Amygdala (tissue), 56 donors: Measurements from ENCODE around the gene PSMA7.

ENCODE experiments used
- DNase-seq, 56 donors: peaks; one replicate each; lab custom pipeline; 2025; lab: John Stamatoyannopoulos, UW

Gene PSMA7

DNA sequence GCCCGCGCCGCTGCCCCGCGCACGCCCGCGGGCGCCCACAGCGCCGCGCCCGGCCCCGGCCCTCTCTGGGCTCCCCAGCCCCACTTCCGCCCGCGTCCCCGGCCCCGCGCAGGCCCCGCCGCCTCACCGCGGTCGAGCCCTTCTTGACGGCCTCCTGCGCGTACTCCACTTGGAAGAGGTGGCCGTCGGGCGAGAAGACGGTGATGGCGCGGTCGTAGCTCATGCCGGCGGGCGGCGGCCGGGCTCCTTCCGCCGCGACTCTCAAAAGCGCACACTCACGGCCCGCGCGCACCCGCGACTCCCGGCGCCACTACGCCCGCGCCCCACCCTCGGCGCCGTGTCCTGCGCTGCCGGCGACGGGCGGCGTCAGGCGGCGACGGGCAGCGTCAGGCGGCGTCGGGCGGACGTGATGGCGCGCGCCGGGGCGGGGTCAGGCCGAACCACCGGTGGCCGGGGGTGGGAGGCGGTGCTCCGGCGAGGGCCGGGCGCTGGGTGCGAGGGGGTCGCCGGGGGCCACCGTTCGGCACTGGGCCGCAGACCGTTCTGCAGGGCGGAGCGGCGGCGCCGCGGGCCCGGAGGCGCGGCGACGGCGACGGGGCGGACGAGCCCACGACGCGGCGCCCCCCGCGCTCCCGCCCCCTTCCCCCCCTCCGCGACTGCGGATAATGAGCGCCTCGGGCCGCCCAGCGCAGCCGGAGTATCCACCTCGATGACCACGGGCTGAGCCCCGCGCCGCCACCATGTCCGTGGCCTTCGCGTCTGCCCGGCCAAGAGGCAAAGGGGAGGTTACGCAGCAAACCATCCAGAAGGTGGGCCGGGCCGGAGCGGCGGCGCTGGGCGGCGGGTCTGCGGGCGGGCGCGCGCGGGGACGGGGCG lies at the start of gene PSMA7, which contains the start of gene SS18L1:
PSMA7 (minus strand) TSS at position 314 of the 876 bp plus-strand sequence; CDS start at position 223, 91 bp downstream.
SS18L1 (plus strand) TSS at position 689 of the 876 bp plus-strand sequence; CDS start at position 741, 52 bp downstream.
- peak in 55 of 56 donors; percentile 27 to 92 (median 77) for DNase-seq

DNA sequence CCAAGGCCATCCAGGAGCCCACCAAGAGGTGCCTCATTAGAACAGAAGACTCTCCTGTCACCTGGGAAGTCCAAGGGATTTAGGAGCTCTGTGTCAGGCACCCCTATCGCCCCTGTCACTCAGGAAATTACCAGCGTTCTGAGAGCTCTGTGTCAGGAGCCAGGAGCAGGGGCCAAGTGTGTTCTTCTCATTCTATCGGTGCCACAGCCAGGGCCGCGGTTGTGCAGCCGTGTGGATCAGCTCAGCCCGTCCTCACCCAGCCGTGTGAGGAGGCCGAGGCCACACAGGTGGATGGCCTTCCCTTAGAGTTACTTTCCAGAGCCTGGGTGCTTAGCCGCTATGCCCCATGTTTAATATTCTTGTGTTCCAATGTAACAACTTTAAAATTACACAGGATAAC lies 49.4 kb upstream of the PSMA7 start:
- no peak for DNase-seq

DNA sequence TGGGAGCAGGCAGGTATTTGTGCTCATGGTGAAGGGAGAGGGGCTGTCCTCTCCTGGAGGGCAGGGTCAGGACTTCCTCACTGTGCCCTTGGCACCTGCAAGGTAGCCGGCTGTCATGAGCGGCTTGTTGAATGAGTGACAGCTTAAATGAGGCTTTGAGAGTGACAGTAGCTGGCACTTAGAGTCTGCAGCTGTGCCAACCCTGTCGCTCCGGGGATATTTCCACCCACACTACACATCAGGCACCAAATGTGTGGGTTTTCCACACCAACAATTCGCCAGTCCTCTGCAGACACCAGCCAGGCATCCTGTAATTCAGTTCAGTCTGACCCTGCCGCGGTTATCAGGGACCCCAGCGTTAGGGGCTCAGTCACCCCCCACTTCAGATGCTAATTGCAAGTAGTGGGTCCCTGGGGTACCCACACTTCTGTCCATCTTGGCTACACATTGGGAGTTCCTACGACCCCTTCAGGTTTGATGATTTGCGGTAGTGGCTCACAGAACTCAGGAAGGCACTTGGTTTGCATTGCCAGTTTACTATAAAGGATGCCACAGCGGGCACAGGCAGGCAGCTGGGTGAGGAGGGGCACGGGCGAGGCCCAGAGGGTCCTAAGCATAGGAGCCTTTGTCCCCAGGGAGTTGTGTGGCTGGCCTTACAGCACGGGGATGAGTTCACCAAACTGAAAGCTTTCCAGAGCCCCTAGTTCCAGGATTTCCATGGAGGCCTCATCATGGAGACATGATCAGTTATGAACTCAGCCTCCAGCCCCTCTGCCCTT lies 48.8 kb upstream of the PSMA7 start:
- peak in 1 of 56 donors; percentile 13 for DNase-seq

DNA sequence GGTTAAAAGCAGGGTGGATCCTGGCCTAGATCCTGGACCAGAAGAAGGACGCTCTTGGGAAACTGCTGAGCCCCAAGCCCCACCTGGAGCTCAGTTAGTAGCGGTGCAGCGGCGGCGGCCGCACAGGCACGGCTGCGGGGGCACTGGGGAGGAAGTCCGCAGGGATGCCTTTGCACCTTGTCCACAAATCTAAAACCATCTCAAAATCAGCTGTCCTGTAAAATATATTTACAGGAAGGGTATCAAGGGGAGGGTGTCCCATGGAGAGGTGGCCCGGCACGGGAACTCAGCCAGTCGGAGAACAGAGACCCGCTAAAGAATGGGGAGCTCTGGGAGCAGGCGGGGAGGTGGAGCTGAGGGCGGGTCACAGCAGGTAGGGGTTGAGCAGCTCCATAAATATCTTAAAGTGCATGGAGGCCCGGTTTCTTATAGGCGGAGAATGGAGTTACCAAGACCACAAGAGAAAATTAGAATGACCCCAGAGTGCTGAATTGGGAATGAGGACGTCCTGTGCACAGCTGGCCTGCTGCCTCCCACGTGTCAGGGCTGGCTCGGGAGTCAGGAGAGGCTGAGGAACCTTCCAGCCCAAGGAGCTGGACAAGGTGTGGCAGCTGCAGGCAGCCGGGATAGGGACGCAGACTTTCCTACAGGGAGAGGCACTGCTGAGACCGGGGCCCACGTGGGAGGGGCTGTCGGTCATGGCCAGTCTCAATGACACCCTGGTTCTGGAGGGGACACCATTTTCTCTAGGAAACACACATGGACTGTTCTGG lies 47.6 kb upstream of the PSMA7 start:
- DNase-seq, result no peak

DNA sequence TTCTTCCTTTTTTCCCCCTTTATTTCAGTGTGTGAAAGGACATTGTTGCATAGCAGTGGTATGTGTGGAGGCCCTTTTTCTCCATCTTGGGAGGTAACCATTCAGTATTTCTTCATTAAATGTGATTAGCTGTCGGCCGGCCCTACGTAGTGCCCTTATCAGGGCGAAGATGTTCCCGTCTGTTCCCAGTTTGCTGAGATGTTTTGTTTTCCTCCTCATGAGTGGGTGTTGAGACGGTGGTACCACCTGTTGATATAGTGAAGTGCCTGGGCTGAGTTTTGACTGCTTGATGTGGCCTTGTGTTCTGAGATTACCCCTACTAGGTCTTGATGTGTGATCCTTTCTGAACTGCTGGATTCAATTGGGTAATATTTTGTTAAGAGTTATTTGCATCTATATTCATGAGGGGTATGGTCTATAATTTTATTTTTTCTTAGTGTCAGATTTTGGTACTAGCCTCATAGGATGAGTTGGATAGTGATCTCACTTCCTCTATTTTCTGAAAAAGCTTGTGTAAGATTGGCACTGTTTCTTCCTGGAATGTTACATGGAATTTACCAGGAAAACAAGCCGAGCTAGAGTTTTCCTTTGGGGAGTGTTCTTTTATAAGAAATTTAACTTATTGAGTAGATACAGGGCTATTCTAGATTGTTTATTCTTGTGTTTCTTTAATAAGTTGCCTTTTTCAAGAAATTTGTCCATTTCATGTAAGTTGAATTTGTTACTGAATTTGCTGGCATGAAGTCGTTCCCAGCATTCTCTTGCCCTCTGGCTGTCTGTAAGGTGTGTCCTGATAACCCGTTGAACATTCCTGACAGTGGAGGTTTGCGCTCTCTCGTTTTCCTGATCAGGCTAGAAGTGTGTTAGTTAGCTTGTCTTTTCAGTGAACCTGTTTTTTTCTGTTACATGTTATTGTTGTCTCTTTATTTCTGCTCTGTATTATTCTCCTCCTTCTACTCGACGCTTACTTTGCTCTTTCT lies 44.0 kb upstream of the PSMA7 start:
- no peak for DNase-seq

DNA sequence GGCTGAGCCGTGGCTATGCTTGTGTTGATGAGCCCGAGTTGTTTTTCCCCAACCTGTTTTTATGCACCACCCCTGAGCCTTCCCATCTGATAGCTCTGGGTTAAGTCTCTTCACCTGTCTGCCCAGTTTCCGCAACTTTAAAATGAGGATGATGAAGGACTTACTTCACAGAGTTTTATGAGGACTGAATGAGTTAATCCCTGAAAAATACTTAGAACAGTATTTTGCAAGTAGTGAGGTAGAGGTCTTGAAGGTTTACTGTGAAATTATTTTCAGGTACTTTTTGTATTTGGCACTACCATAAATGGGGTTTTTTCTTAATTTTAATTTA lies 42.9 kb upstream of the PSMA7 start:
- no peak for DNase-seq

DNA sequence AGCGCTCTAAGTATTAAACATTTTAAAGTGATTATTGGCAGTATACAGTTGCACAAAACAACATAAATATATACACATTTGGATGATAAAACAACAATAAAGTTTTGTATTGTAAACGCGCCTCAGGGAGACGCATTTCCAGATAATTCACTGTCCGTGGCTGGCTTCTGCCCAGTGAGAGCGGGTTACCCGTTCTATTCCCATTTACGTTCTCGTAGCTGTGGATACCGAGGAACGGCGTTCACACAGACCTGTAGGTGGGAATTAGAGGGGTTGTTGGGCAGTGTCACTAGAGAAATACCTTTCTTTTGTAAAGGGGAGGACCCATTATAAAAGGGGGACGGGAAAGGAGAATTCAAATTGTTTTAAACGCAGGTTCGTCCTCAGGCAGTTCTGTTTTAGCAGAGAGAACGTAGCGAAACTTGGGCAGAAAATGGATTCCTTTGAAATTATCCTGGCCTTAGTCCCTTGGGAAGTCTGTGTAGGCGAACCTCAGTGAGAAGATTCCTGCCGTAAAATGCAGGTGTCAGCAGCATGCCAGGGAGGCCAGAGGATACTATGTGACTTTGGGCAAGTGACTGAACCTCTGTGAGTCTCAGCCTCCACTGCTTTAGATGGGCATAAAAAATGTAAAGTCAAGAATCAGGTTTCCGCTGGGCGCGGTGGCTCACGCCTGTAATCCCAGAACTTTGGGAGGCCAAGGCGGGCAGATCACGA lies 40.4 kb upstream of the PSMA7 start:
- DNase-seq, result no peak

DNA sequence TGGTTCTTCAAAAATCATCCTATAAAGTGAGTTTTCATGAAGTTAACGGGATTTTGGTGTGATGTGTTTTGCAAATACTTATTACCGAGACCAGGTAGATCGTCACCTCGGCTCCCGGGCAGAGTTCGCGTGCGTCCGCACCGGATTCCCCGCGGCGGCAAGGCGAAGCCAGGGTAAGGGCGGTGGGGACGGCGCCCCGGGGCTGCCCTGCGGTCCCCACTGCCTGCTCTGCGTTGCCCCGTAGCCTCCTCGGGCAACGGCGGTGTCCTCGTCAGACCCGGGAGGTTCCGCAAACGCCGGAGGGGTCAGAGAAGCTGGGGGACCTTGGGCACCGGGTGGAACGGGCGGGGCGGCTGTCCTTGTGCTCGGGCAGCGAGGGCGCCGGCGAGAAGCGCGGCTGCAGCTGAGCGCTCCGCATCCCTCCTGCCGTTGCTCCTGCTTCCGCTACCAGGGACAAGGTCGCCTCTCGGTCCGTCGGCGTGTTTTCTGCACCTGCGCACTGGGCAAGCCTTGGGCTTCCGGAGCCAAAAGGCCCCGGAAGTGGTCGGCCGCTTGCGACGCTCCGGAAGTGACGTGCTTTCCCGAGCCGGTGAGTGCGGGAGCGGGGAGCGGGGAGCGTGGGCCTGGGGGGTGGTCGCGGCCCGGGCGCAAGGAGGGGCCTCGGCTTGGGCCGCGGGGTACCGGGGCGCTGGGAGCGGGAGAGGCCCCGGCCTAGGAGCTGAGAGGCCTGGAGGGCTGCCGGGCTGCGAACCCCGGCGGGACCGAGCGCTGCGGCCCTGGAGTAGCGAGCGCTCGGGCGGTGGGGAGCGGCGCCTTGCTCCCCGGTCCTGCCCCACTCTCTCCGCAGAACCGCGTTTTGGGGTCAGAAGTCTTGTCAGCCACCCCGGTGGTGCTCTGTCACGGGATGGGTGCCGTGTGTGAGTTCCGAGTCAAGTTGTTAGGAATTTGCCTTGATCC lies 39.6 kb upstream of the PSMA7 start, which contains the start of gene MTG2:
MTG2 (plus strand) TSS at position 560 of the 957 bp plus-strand sequence. CDS start 10,393 bp downstream, outside the sequence.
- peak; percentile 50 to 95 (median 87) for DNase-seq

DNA sequence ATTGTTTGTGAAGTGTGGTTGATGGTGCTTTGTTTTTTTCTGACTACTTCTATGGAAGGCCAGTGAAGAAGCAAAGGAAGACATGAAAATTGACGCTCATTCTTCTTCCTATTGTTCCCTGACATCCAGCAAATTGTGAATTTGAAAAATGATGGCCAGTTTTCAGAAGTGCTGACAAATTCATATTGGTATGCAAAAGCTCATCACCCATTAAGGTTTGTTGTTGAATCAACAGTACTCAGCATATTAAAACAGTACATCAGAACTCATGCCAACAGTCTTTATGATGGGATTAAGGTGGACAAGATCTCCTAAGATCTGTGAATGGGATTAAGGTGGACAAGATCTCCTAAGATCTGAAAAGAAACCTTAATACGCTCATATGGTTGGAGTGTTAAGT lies 38.6 kb upstream of the PSMA7 start:
- DNase-seq, result no peak

DNA sequence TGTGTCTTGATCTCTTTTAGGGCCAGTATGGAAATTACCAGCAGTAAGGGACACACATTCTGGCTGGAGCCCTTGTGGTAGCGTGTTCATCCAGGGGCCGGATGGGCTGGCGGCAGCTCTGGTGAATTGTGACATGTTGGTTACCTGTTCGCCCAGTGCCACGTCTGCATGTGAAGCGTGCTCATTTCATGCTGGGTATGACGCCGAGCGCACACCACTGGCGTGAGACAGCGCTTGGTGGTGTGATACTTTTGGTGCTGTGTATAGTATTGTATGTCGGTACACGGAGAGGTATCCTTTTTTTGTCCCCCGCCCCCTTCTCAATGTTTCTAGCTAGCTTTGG lies 35.9 kb upstream of the PSMA7 start:
- no peak for DNase-seq

DNA sequence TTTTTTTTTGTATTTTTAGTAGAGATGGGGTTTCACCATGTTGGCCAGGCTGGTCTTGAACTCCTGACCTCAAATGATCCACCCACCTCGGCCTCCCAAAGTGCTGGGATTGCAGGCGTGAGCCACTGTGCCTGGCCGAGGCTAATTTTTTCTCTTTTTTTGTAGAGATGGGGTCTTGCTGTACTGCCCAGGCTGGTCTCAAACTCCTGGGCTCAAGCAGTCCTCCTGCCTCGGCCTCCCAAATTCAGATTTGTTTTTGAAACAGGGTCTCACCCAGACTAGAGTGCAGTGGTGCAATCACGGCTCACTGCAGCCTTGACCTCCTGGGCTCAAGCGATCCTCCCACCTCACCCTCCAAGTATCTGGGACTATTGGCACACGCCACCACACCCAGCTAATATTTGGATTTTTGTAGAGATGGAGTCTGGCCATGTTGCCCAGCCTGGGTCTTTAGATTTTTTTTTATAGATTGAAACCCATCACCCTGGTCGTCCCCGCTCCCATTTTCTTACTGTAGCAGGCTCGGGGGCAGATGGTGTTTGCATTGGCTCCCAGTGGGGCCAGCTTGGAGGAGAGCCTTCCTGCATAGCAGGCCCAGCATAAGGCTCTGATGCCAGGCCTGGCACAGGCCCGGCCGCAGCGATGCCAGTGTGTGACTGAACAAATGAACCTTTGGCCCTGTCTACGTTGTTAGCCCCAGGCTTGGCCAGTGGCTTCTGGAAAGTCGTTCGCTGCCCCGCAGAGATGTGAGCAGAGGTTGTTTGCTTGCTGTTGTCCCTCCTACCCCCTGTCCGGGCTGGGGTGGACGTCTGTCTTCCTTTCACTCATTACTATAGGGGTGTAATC lies 35.3 kb upstream of the PSMA7 start:
- no peak for DNase-seq

DNA sequence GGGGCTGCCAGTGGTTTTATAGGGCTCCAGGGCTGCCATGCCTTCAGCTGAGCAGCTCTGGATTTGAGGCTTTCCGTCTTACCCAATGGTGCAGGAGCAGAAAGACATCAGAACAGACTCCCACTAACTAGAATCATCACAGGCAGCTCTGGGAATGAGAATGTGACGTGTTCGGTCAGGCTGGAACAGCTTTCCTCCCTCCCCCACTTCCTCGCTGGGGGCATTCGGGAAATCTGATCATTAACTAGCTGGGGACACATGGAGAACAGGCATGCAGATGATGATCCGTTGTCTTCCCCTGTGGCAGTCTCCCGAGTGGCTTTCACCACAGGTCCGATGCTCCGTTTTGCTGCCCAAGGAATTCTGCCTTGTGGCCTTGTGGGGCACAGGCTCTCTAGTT lies 34.1 kb upstream of the PSMA7 start:
- peak in 4 of 56 donors; percentile 13 to 22 (median 17) for DNase-seq

DNA sequence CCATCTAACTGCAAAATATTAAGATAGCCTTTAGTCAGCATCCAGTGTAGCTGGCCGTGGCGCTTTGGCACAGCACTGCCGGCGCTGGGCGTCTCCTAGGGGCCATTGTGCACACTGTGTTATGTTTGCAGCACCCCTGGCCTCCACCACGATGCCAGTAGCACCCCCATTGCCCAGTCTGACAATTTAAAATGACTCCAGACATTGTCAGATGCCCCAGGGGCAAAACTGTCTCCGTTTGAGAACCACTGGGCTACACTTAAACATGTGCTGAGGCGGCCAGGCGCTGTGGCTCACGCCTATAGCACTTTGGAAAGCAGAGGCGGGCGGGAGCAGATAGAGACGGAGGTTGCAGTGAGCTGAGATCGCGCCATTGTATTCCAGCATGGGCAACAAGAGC lies 33.7 kb upstream of the PSMA7 start:
- DNase-seq, result no peak

DNA sequence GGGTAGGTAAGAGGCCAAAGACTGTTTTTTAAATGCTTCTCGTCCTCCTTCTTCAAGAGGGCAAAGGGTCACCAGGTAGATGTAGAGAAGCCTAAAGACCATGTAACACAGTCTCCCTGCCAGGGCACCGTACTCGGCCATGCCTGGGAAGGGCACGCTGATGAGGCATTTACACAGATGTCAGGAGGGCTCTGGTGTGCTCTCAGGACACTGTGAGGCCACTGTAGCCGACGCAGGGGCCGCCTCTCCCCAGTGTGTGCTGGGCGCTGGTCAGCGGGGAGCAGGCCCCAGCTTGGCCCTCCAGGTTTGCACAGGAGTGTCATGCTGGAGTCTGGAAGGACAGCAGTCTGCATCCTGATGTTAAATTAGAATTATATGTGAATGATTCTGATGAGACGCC lies 32.5 kb upstream of the PSMA7 start:
- no peak for DNase-seq

DNA sequence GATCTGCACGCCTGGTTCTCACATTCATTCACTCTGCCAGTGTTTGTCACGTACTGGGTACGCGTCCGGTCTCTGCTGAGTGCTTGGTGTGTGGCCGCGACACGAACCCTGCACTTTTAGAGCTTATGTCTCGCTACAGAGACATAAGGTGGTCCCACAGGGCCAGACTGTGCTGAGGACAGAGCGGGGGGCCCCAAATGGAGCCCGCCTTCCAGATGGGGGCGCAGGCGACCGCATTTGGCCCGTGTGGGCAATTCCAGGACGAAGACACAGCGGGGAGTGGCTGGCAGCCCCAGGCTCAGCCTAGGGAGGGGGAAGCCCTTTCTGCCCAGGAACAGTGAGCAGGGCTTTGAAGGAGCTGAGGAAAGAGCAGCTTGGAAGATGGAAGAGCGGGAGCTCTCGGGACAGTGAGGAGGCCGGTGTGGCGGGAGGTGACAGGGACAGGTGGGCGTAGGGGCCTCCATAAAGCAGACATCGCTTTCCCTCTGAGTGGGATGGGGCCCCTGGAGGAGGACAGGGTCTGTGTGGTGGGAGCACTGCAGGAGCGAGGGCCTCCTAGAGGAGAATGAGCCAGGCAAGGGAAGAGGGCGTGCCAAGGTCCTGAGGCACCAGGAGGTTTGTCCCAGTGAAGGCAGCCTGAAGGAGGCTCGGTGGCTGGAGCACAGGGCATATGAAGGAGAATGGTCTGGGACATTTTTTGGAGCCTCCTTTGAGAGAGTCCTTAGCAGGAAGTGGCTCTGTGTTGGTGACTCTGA lies 31.9 kb upstream of the PSMA7 start:
- DNase-seq, result no peak
